ENCODE measurements around the gene POLR2A. TPM values are rescaled to one million over a fixed set of nuclear protein-coding genes. Genes with fewer than 3 reads are reported as not detected.

Gene POLR2A
- total RNA-seq, 2 experiments from 2014 or later: 219 to 223 TPM

DNA sequence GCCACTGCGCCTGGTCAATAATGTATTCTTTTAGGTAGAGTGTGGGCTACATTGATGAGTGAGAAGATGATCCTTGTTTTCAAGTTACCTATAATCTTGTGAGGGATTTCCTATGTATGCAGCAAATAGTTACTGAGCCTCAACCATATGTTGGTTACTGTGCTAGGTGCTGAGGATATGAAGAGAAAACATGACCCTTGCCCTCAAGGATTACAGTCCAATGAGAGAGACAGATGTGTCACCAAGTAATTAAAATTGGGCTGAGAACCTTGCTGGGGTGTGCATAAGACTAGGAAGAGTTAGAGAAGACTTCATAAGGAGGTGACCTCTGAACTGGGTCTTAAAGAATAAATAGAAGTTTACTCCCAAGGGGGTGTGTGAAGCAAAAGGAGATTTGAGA, 7.4 kb downstream of the POLR2A start:
- no peak for DNase-seq
- ChIA-PET CTCF (interaction anchor here (1.4 to 3.7 kb wide), 3 partner anchors 23 to 55 kb away, joined by 3 to 23 read pairs (median 5); no protein-coding TSS in a partner anchor), POLR2A (interaction anchor here (1.0 to 1.5 kb wide), 3 partner anchors 11 to 61 kb away, joined by 4 to 6 read pairs (median 5); no protein-coding TSS in a partner anchor)
- TF ChIP-seq, protein P1, sequence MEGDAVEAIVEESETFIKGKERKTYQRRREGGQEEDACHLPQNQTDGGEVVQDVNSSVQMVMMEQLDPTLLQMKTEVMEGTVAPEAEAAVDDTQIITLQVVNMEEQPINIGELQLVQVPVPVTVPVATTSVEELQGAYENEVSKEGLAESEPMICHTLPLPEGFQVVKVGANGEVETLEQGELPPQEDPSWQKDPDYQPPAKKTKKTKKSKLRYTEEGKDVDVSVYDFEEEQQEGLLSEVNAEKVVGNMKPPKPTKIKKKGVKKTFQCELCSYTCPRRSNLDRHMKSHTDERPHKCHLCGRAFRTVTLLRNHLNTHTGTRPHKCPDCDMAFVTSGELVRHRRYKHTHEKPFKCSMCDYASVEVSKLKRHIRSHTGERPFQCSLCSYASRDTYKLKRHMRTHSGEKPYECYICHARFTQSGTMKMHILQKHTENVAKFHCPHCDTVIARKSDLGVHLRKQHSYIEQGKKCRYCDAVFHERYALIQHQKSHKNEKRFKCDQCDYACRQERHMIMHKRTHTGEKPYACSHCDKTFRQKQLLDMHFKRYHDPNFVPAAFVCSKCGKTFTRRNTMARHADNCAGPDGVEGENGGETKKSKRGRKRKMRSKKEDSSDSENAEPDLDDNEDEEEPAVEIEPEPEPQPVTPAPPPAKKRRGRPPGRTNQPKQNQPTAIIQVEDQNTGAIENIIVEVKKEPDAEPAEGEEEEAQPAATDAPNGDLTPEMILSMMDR (IDR thresholded peaks at IDR 0.05): no peak
- no peak for ATAC-seq
- Mint-ChIP-seq H3K36me3 (ENCODE audit: low read depth) (peaks cover 62% of the 10 kb centered on the region), H3K4me1 (ENCODE audit: low read depth) (peaks cover 57% of the 10 kb centered on the region), H3K27ac (peak overlapping the region; percentile 40), H3K9me3 (no peaks in the 10 kb centered on the region), H3K27me3 (no peaks in the 10 kb centered on the region), H3K4me3 (no peak overlapping the region)
- intact Hi-C loops (cut with micrococcal nuclease): no loop called here

- ATAC-seq: no peak
- H3K36me3 Mint-ChIP-seq (ENCODE audit: low read depth): peaks cover 68% of the 10 kb centered on the region
Measured at GRCh38 chr17:7493941-7494340, 9.8 kb downstream of the POLR2A start.

GRCh38 chr17:7495906-7496434, 11.8 kb downstream of the POLR2A start:
- Mint-ChIP-seq H3K9me3 (no peaks in the 10 kb centered on the region), H3K27me3 (no peaks in the 10 kb centered on the region), H3K4me1 (ENCODE audit: low read depth) (peaks cover 22% of the 10 kb centered on the region), H3K27ac (no peak overlapping the region), H3K36me3 (ENCODE audit: low read depth) (peaks cover 69% of the 10 kb centered on the region), H3K4me3 (no peak overlapping the region)
- ATAC-seq (no peak), DNase-seq (no peak)
- CTCF ChIA-PET: interaction anchor here (1.2 kb wide), 1 partner anchor 9 kb away, joined by 3 read pairs; no protein-coding TSS in a partner anchor
- intact Hi-C loops (cut with micrococcal nuclease): no loop called here
- POLR2A ChIA-PET: interaction anchor here (0.6 to 3.9 kb wide), 8 partner anchors 9 to 71 kb away, joined by 3 to 20 read pairs (median 4); partner anchors contain the start of gene POLR2A
- TF ChIP-seq, protein P1 (IDR thresholded peaks at IDR 0.05): no peak

More at GRCh38 chr17:7493941-7494340, 9.8 kb downstream of the POLR2A start:
- Mint-ChIP-seq H3K4me1 (ENCODE audit: low read depth) (peaks cover 39% of the 10 kb centered on the region), H3K27me3 (no peaks in the 10 kb centered on the region), H3K27ac (peak overlapping the region; percentile 56), H3K9me3 (no peaks in the 10 kb centered on the region), H3K4me3 (no peak overlapping the region)
- no peak for DNase-seq
- intact Hi-C loops (cut with micrococcal nuclease): no loop called here
- TF ChIP-seq, protein P1 (IDR thresholded peaks at IDR 0.05): no peak
- CTCF ChIA-PET: interaction anchor here (1.0 to 3.7 kb wide), 3 partner anchors 21 to 57 kb away, joined by 3 to 23 read pairs (median 3); no protein-coding TSS in a partner anchor
- POLR2A ChIA-PET: interaction anchor here (0.9 to 3.9 kb wide), 6 partner anchors 9 to 191 kb away, joined by 5 to 20 read pairs (median 6); partner anchors contain the start of genes POLR2A and ZBTB4

DNA sequence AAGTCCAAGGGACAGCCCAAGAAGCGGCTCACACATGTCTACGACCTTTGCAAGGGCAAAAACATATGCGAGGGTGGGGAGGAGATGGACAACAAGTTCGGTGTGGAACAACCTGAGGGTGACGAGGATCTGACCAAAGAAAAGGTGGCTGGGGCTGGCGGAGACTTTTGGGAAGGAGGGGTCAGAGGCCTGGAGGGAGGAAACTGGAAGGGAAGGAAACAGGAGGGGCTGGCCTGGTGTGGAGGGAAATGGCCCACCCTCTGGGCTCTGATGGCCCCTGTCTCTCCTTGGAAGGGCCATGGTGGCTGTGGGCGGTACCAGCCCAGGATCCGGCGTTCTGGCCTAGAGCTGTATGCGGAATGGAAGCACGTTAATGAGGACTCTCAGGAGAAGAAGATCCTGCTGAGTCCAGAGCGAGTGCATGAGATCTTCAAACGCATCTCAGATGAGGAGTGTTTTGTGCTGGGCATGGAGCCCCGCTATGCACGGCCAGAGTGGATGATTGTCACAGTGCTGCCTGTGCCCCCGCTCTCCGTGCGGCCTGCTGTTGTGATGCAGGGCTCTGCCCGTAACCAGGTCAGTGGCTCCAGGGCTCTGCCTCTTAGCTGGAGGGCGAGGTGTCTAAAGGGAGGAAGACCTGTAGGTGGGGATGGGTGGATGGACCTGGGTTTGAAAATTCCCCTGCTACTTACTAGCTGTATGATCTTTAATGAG, 12.5 kb downstream of the POLR2A start:
- no peaks in the 10 kb centered on the region for H3K27me3 Mint-ChIP-seq
- TF ChIP-seq, protein P1 (IDR thresholded peaks at IDR 0.05): no peak
- DNase-seq (no peak), ATAC-seq (no peak)
- intact Hi-C loops (cut with micrococcal nuclease): no loop called here
- CTCF ChIA-PET: interaction anchor here (0.9 to 1.5 kb wide), 2 partner anchors 18 to 64 kb away, joined by 3 read pairs; no protein-coding TSS in a partner anchor
- no peak overlapping the region for H3K4me3 Mint-ChIP-seq
- peaks cover 72% of the 10 kb centered on the region for H3K36me3 Mint-ChIP-seq (ENCODE audit: low read depth)
- H3K9me3 Mint-ChIP-seq: no peaks in the 10 kb centered on the region
- H3K4me1 Mint-ChIP-seq (ENCODE audit: low read depth): peaks cover 19% of the 10 kb centered on the region
- POLR2A ChIA-PET: interaction anchor here (0.6 to 3.9 kb wide), 8 partner anchors 9 to 70 kb away, joined by 3 to 20 read pairs (median 5); partner anchors contain the start of gene POLR2A
- no peak overlapping the region for H3K27ac Mint-ChIP-seq
